Activated CD8-positive, alpha-beta memory T cell treated with anti-CD3 and anti-CD28 coated beads, Interleukin-2, amount 10 ng/mL, durations not matched to agents 7 days and 5 days (primary cell): ENCODE measurements around the gene KCNG1. TPM values are rescaled to one million over a fixed set of nuclear protein-coding genes. Genes with fewer than 3 reads are reported as not detected.
A peak's percentile ranks its signal among the peaks of the same experiment; 100 is the strongest.
"Not testable (repeated sequence)": the region's sequence is repeated elsewhere in the genome, so short reads cannot be mapped to it uniquely, and the experiment has no call there.

Experiments used
- ATAC-seq: fragments of 150-1000 bp; cut with Tn5 transposase; one replicate; pipeline ENCODE4 v1.10.0; 2021; ENCODE audit warnings: moderate library complexity
- CTCF ChIA-PET: fragments of 350-600 bp; sonication (Branson Sonifier 250); formaldehyde crosslinking; loops from one replicate; lab custom pipeline; 2021; ENCODE audit warnings: antibody characterized with exemption; lab: Charles Lee
- DNase-seq: peaks from one replicate; pipeline ENCODE4 v3.0.0-alpha.2; 2020
- H3K27ac Mint-ChIP-seq: one replicate; pipeline ENCODE4 v1.8.0; 2021; ENCODE audit warnings: mild to moderate bottlenecking, mixed read lengths
- H3K27me3 Mint-ChIP-seq: one replicate; pipeline ENCODE4 v1.8.0; 2021; ENCODE audit warnings: mixed read lengths
- H3K36me3 Mint-ChIP-seq: one replicate; pipeline ENCODE4 v1.8.0; 2021; ENCODE audit warnings: mild to moderate bottlenecking, mixed read lengths
- H3K4me1 Mint-ChIP-seq: one replicate; pipeline ENCODE4 v1.8.0; 2021; ENCODE audit warnings: mixed read lengths
- H3K4me3 Mint-ChIP-seq: one replicate; pipeline ENCODE4 v1.8.0; 2021; ENCODE audit warnings: mild to moderate bottlenecking, moderate library complexity, mixed read lengths
- H3K9me3 Mint-ChIP-seq: one replicate; pipeline ENCODE4 v1.8.0; 2022; ENCODE audit warnings: low read depth, mixed read lengths
- total RNA-seq, 2 experiments: library from RNA; stranded (reverse); gene quantifications; one replicate each; pipeline ENCODE4 v1.2.3, GENCODE V29; 2021

Gene KCNG1
- total RNA-seq, 2 experiments from 2014 or later, result 1.1 TPM; not detected in 1

- peaks cover 40% of the 10 kb centered on the region for H3K27me3 Mint-ChIP-seq
- H3K27ac Mint-ChIP-seq, result no peak overlapping the region
- DNase-seq (peak; percentile 77), ATAC-seq (peak; percentile 74)
- H3K9me3 Mint-ChIP-seq, result no peaks in the 10 kb centered on the region
- H3K4me1 Mint-ChIP-seq, result peaks cover 8% of the 10 kb centered on the region
- H3K4me3 Mint-ChIP-seq, result no peak overlapping the region
- CTCF ChIA-PET, result interaction anchor here (0.7 to 3.4 kb wide), 26 partner anchors 9 to 1148 kb away, joined by 3 to 32 read pairs (median 4); partner anchors contain the start of genes BCAS4, DPM1 and MOCS3
- no peaks in the 10 kb centered on the region for H3K36me3 Mint-ChIP-seq
Observed at GRCh38 chr20:50980851-50981713, 41.8 kb downstream of the KCNG1 start.

- Mint-ChIP-seq H3K27me3 (peaks cover 37% of the 10 kb centered on the region), H3K36me3 (no peaks in the 10 kb centered on the region), H3K4me3 (no peak overlapping the region), H3K4me1 (peaks cover 8% of the 10 kb centered on the region), H3K27ac (no peak overlapping the region), H3K9me3 (no peaks in the 10 kb centered on the region)
- ATAC-seq (peak; percentile 47), DNase-seq (no peak)
- CTCF ChIA-PET, result interaction anchor here (1.1 to 3.4 kb wide), 6 partner anchors 22 to 326 kb away, joined by 3 to 32 read pairs (median 6); partner anchors contain the start of genes BCAS4, DPM1 and MOCS3
Observed at GRCh38 chr20:50980071-50980681, 42.7 kb downstream of the KCNG1 start.

GRCh38 chr20:50978533-50978932 is 44.4 kb downstream of the KCNG1 start:
- CTCF ChIA-PET, H3K4me1 Mint-ChIP-seq, H3K4me3 Mint-ChIP-seq, H3K9me3 Mint-ChIP-seq, H3K36me3 Mint-ChIP-seq, DNase-seq, ATAC-seq, H3K27ac Mint-ChIP-seq: not testable (repeated sequence)
- peaks cover 30% of the 10 kb centered on the region for H3K27me3 Mint-ChIP-seq

GRCh38 chr20:50977066-50978021 is 45.6 kb downstream of the KCNG1 start:
- Mint-ChIP-seq H3K9me3 (no peaks in the 10 kb centered on the region), H3K4me1 (peaks cover 6% of the 10 kb centered on the region), H3K4me3 (no peak overlapping the region), H3K27ac (no peak overlapping the region), H3K36me3 (no peaks in the 10 kb centered on the region), H3K27me3 (peaks cover 25% of the 10 kb centered on the region)
- DNase-seq (no peak), ATAC-seq (no peak)
- CTCF ChIA-PET, result interaction anchor here (0.8 to 1.1 kb wide), 2 partner anchors 183 to 224 kb away, joined by 3 read pairs; no protein-coding TSS in a partner anchor

GRCh38 chr20:50975701-50976330 is 47.1 kb downstream of the KCNG1 start:
- DNase-seq (no peak), ATAC-seq (no peak)
- peaks cover 22% of the 10 kb centered on the region for H3K27me3 Mint-ChIP-seq
- H3K9me3 Mint-ChIP-seq, result no peaks in the 10 kb centered on the region
- H3K36me3 Mint-ChIP-seq, result no peaks in the 10 kb centered on the region
- CTCF ChIA-PET, result interaction anchor here (0.7 to 1.2 kb wide), 2 partner anchors 17 to 182 kb away, joined by 3 read pairs; partner anchors contain the start of genes DPM1 and MOCS3
- no peak overlapping the region for H3K4me3 Mint-ChIP-seq
- peaks cover 3% of the 10 kb centered on the region for H3K4me1 Mint-ChIP-seq
- no peak overlapping the region for H3K27ac Mint-ChIP-seq

- ATAC-seq, result no peak
- H3K27me3 Mint-ChIP-seq, result peaks cover 22% of the 10 kb centered on the region
- H3K27ac Mint-ChIP-seq, result no peak overlapping the region
- H3K4me3 Mint-ChIP-seq, result no peak overlapping the region
- no peaks in the 10 kb centered on the region for H3K9me3 Mint-ChIP-seq
- CTCF ChIA-PET, result interaction anchor here (1.7 kb wide), 1 partner anchor 175 kb away, joined by 5 read pairs; the partner anchor contains the start of gene BCAS4
- H3K36me3 Mint-ChIP-seq, result no peaks in the 10 kb centered on the region
- DNase-seq, result peak; percentile 23
- H3K4me1 Mint-ChIP-seq, result no peaks in the 10 kb centered on the region
Observed at GRCh38 chr20:50969912-50970311, 53.0 kb downstream of the KCNG1 start.

GRCh38 chr20:50969435-50969834 is 53.5 kb downstream of the KCNG1 start:
- Mint-ChIP-seq H3K4me1 (no peaks in the 10 kb centered on the region), H3K27me3 (peaks cover 19% of the 10 kb centered on the region), H3K27ac (no peak overlapping the region), H3K9me3 (no peaks in the 10 kb centered on the region), H3K4me3 (no peak overlapping the region), H3K36me3 (no peaks in the 10 kb centered on the region)
- CTCF ChIA-PET, result interaction anchor here (1.0 to 1.7 kb wide), 3 partner anchors 12 to 175 kb away, joined by 3 to 5 read pairs (median 5); partner anchors contain the start of gene BCAS4
- DNase-seq, result no peak
- ATAC-seq, result no peak

- ATAC-seq, result no peak
- Mint-ChIP-seq H3K36me3 (no peaks in the 10 kb centered on the region), H3K27me3 (peaks cover 19% of the 10 kb centered on the region), H3K27ac (no peak overlapping the region), H3K4me3 (no peak overlapping the region), H3K4me1 (no peaks in the 10 kb centered on the region), H3K9me3 (no peaks in the 10 kb centered on the region)
- no peak for DNase-seq
- CTCF ChIA-PET, result interaction anchor here (1.0 to 1.3 kb wide), 2 partner anchors 13 to 19 kb away, joined by 3 to 5 read pairs; no protein-coding TSS in a partner anchor
Observed at GRCh38 chr20:50968289-50968688, 54.6 kb downstream of the KCNG1 start.

GRCh38 chr20:50967586-50967985 is 55.3 kb downstream of the KCNG1 start:
- H3K36me3 Mint-ChIP-seq, result no peaks in the 10 kb centered on the region
- no peak for ATAC-seq
- DNase-seq, result no peak
- H3K9me3 Mint-ChIP-seq, result no peaks in the 10 kb centered on the region
- H3K27ac Mint-ChIP-seq, result no peak overlapping the region
- H3K27me3 Mint-ChIP-seq, result peaks cover 13% of the 10 kb centered on the region
- H3K4me1 Mint-ChIP-seq, result no peaks in the 10 kb centered on the region
- CTCF ChIA-PET, result interaction anchor here (0.7 kb wide), 1 partner anchor 14 kb away, joined by 3 read pairs; no protein-coding TSS in a partner anchor
- H3K4me3 Mint-ChIP-seq, result no peak overlapping the region

GRCh38 chr20:50959543-50960126 is 63.3 kb downstream of the KCNG1 start:
- Mint-ChIP-seq H3K27ac (peak overlapping the region; percentile 98), H3K36me3 (peaks cover 14% of the 10 kb centered on the region), H3K27me3 (no peaks in the 10 kb centered on the region), H3K4me3 (peak overlapping the region; percentile 93), H3K9me3 (no peaks in the 10 kb centered on the region), H3K4me1 (peaks cover 52% of the 10 kb centered on the region)
- CTCF ChIA-PET, result interaction anchor here (1.0 to 3.3 kb wide), 5 partner anchors 22 to 168 kb away, joined by 3 to 51 read pairs (median 4); partner anchors contain the start of genes ADNP and BCAS4
- ATAC-seq, result no peak
- DNase-seq, result no peak

GRCh38 chr20:50958615-50959542 is 64.0 kb downstream of the KCNG1 start, which contains the start of gene MOCS3:
Gene MOCS3 (plus strand): TSS chr20:50958818. CDS start chr20:50958843, 25 bp downstream.
- peak; percentile 91 for DNase-seq
- ATAC-seq, result peak; percentile 79
- Mint-ChIP-seq H3K27ac (peak within 1 kb of the TSS; percentile 98), H3K27me3 (no peaks in the 10 kb centered on the region), H3K36me3 (peaks cover 16% of the 10 kb centered on the region), H3K4me3 (peak within 1 kb of the TSS; percentile 93), H3K4me1 (peaks cover 58% of the 10 kb centered on the region), H3K9me3 (no peaks in the 10 kb centered on the region)
- CTCF ChIA-PET, result interaction anchor here (0.8 to 3.3 kb wide), 10 partner anchors 16 to 209 kb away, joined by 3 to 53 read pairs (median 8); partner anchors contain the start of genes ADNP and BCAS4
